Measurements from ENCODE around the gene WDR59.
"Not testable (repeated sequence)": the region's sequence is repeated elsewhere in the genome, so short reads cannot be mapped to it uniquely, and the experiment has no call there.

The WDR59 gene

GRCh38 chr16:74984529-74985296, at the start of gene WDR59:
Gene WDR59 (minus strand): TSS chr16:74985123. CDS start chr16:74985017, 106 bp downstream.
- no peaks in the 10 kb centered on the region for H3K27me3 ChIP-seq (ENCODE audit: insufficient read depth, low read length)
- H3K36me3 ChIP-seq (ENCODE audit: insufficient read depth, low read depth, low read length): no peaks in the 10 kb centered on the region
- H3K9ac ChIP-seq (ENCODE audit: low read depth, low read length): peak within 1 kb of the TSS; percentile 94
- H3K27ac ChIP-seq (ENCODE audit: low read length): peak within 1 kb of the TSS; percentile 79
- peak within 1 kb of the TSS; percentile 99 for H3K4me3 ChIP-seq (ENCODE audit: low read length)
- no peaks in the 10 kb centered on the region for H3K9me3 ChIP-seq (ENCODE audit: insufficient read depth, low read depth, low read length)
- H3K4me1 ChIP-seq (ENCODE audit: insufficient read depth, low read length): no peaks in the 10 kb centered on the region

- H3K9ac ChIP-seq (ENCODE audit: low read depth, low read length): no peak overlapping the region
- peaks cover 7% of the 10 kb centered on the region; the same call in 1 of the 2 replicates for H3K36me3 ChIP-seq (ENCODE audit: insufficient read depth, low read depth, low read length)
- no peak overlapping the region for H3K27ac ChIP-seq (ENCODE audit: low read length)
- no peaks in the 10 kb centered on the region for H3K4me1 ChIP-seq (ENCODE audit: insufficient read depth, low read length)
- H3K9me3 ChIP-seq (ENCODE audit: insufficient read depth, low read depth, low read length): no peaks in the 10 kb centered on the region; the same call in 1 of the 2 replicates
- H3K4me3 ChIP-seq (ENCODE audit: low read length): no peak overlapping the region
- no peaks in the 10 kb centered on the region for H3K27me3 ChIP-seq (ENCODE audit: insufficient read depth, low read length)
Observed at GRCh38 chr16:75032655-75033054, 47.7 kb upstream of the WDR59 start.

- Histone ChIP-seq H3K4me1 (ENCODE audit: insufficient read depth, low read length) (no peaks in the 10 kb centered on the region), H3K4me3 (ENCODE audit: low read length) (no peak overlapping the region), H3K27ac (ENCODE audit: low read length) (no peak overlapping the region), H3K36me3 (ENCODE audit: insufficient read depth, low read depth, low read length) (no peaks in the 10 kb centered on the region), H3K9me3 (ENCODE audit: insufficient read depth, low read depth, low read length) (no peaks in the 10 kb centered on the region), H3K9ac (ENCODE audit: low read depth, low read length) (no peak overlapping the region), H3K27me3 (ENCODE audit: insufficient read depth, low read length) (no peaks in the 10 kb centered on the region)
Observed at GRCh38 chr16:75029854-75030253, 44.9 kb upstream of the WDR59 start.

GRCh38 chr16:75028544-75029135, 43.7 kb upstream of the WDR59 start:
- Histone ChIP-seq H3K9me3 (ENCODE audit: insufficient read depth, low read depth, low read length) (no peaks in the 10 kb centered on the region), H3K4me3 (ENCODE audit: low read length) (no peak overlapping the region), H3K27ac (ENCODE audit: low read length) (no peak overlapping the region), H3K27me3 (ENCODE audit: insufficient read depth, low read length) (no peaks in the 10 kb centered on the region), H3K4me1 (ENCODE audit: insufficient read depth, low read length) (no peaks in the 10 kb centered on the region), H3K9ac (ENCODE audit: low read depth, low read length) (no peak overlapping the region), H3K36me3 (ENCODE audit: insufficient read depth, low read depth, low read length) (no peaks in the 10 kb centered on the region)

- no peak overlapping the region for H3K27ac ChIP-seq (ENCODE audit: low read length)
- H3K27me3 ChIP-seq (ENCODE audit: insufficient read depth, low read length): no peaks in the 10 kb centered on the region
- no peaks in the 10 kb centered on the region for H3K36me3 ChIP-seq (ENCODE audit: insufficient read depth, low read depth, low read length)
- no peak overlapping the region for H3K4me3 ChIP-seq (ENCODE audit: low read length)
- no peaks in the 10 kb centered on the region for H3K9me3 ChIP-seq (ENCODE audit: insufficient read depth, low read depth, low read length)
- no peak overlapping the region for H3K9ac ChIP-seq (ENCODE audit: low read depth, low read length)
- no peaks in the 10 kb centered on the region for H3K4me1 ChIP-seq (ENCODE audit: insufficient read depth, low read length)
Observed at GRCh38 chr16:75027520-75028300, 42.8 kb upstream of the WDR59 start.

- no peak overlapping the region for H3K27ac ChIP-seq (ENCODE audit: low read length)
- no peaks in the 10 kb centered on the region for H3K36me3 ChIP-seq (ENCODE audit: insufficient read depth, low read depth, low read length)
- H3K9me3 ChIP-seq (ENCODE audit: insufficient read depth, low read depth, low read length): no peaks in the 10 kb centered on the region
- no peaks in the 10 kb centered on the region for H3K4me1 ChIP-seq (ENCODE audit: insufficient read depth, low read length)
- no peak overlapping the region for H3K9ac ChIP-seq (ENCODE audit: low read depth, low read length)
- H3K4me3 ChIP-seq (ENCODE audit: low read length): no peak overlapping the region
- H3K27me3 ChIP-seq (ENCODE audit: insufficient read depth, low read length): no peaks in the 10 kb centered on the region
Observed at GRCh38 chr16:75026892-75027391, 42.0 kb upstream of the WDR59 start.

GRCh38 chr16:75026239-75026891, 41.4 kb upstream of the WDR59 start:
- not testable (repeated sequence) for H3K27me3 ChIP-seq (ENCODE audit: insufficient read depth, low read length); H3K9ac ChIP-seq (ENCODE audit: low read depth, low read length); H3K9me3 ChIP-seq (ENCODE audit: insufficient read depth, low read depth, low read length); H3K4me1 ChIP-seq (ENCODE audit: insufficient read depth, low read length); H3K4me3 ChIP-seq (ENCODE audit: low read length); H3K36me3 ChIP-seq (ENCODE audit: insufficient read depth, low read depth, low read length); H3K27ac ChIP-seq (ENCODE audit: low read length)

GRCh38 chr16:75025761-75026160, 40.8 kb upstream of the WDR59 start:
- H3K9me3 ChIP-seq (ENCODE audit: insufficient read depth, low read depth, low read length): peaks cover 10% of the 10 kb centered on the region
- no peak overlapping the region for H3K27ac ChIP-seq (ENCODE audit: low read length)
- H3K36me3 ChIP-seq (ENCODE audit: insufficient read depth, low read depth, low read length): no peaks in the 10 kb centered on the region
- H3K9ac ChIP-seq (ENCODE audit: low read depth, low read length): no peak overlapping the region
- no peaks in the 10 kb centered on the region for H3K27me3 ChIP-seq (ENCODE audit: insufficient read depth, low read length)
- H3K4me3 ChIP-seq (ENCODE audit: low read length): no peak overlapping the region
- no peaks in the 10 kb centered on the region for H3K4me1 ChIP-seq (ENCODE audit: insufficient read depth, low read length)

- no peaks in the 10 kb centered on the region for H3K36me3 ChIP-seq (ENCODE audit: insufficient read depth, low read depth, low read length)
Observed at GRCh38 chr16:75024594-75024993, 39.7 kb upstream of the WDR59 start.

GRCh38 chr16:75024182-75024581, 39.3 kb upstream of the WDR59 start:
- H3K9ac ChIP-seq (ENCODE audit: low read depth, low read length): no peak overlapping the region

More at GRCh38 chr16:75024594-75024993, 39.7 kb upstream of the WDR59 start:
- no peak overlapping the region for H3K9ac ChIP-seq (ENCODE audit: low read depth, low read length)
- H3K4me3 ChIP-seq (ENCODE audit: low read length): no peak overlapping the region
- H3K27me3 ChIP-seq (ENCODE audit: insufficient read depth, low read length): no peaks in the 10 kb centered on the region
- H3K9me3 ChIP-seq (ENCODE audit: insufficient read depth, low read depth, low read length): peaks cover 13% of the 10 kb centered on the region
- no peaks in the 10 kb centered on the region for H3K4me1 ChIP-seq (ENCODE audit: insufficient read depth, low read length)
- no peak overlapping the region for H3K27ac ChIP-seq (ENCODE audit: low read length)

GRCh38 chr16:75023009-75023408, 38.1 kb upstream of the WDR59 start:
- Histone ChIP-seq H3K9ac (ENCODE audit: low read depth, low read length) (no peak overlapping the region), H3K27me3 (ENCODE audit: insufficient read depth, low read length) (no peaks in the 10 kb centered on the region), H3K9me3 (ENCODE audit: insufficient read depth, low read depth, low read length) (peaks cover 13% of the 10 kb centered on the region), H3K4me3 (ENCODE audit: low read length) (no peak overlapping the region), H3K4me1 (ENCODE audit: insufficient read depth, low read length) (no peaks in the 10 kb centered on the region), H3K27ac (ENCODE audit: low read length) (no peak overlapping the region), H3K36me3 (ENCODE audit: insufficient read depth, low read depth, low read length) (no peaks in the 10 kb centered on the region)

More at GRCh38 chr16:75024182-75024581, 39.3 kb upstream of the WDR59 start:
- Histone ChIP-seq H3K4me3 (ENCODE audit: low read length) (no peak overlapping the region), H3K27me3 (ENCODE audit: insufficient read depth, low read length) (no peaks in the 10 kb centered on the region), H3K9me3 (ENCODE audit: insufficient read depth, low read depth, low read length) (peaks cover 13% of the 10 kb centered on the region), H3K4me1 (ENCODE audit: insufficient read depth, low read length) (no peaks in the 10 kb centered on the region), H3K36me3 (ENCODE audit: insufficient read depth, low read depth, low read length) (no peaks in the 10 kb centered on the region), H3K27ac (ENCODE audit: low read length) (no peak overlapping the region)
